Stimulated activated CD4-positive, alpha-beta T cell treated with anti-CD3 and anti-CD28 coated beads, Interleukin-1b, Interleukin-23, amount 100 ng/mL, for 4 hours (primary cell): ENCODE data around the gene FCER2.
"Not testable (repeated sequence)": the region's sequence is repeated elsewhere in the genome, so short reads cannot be mapped to it uniquely, and the experiment has no call there.

Experiments
- DNase-seq, 2 donors: peaks; one replicate each; pipeline ENCODE4 v3.0.0-alpha.2; 2020; ENCODE audit warnings: low read depth in 2 of 2

The FCER2 gene

DNA sequence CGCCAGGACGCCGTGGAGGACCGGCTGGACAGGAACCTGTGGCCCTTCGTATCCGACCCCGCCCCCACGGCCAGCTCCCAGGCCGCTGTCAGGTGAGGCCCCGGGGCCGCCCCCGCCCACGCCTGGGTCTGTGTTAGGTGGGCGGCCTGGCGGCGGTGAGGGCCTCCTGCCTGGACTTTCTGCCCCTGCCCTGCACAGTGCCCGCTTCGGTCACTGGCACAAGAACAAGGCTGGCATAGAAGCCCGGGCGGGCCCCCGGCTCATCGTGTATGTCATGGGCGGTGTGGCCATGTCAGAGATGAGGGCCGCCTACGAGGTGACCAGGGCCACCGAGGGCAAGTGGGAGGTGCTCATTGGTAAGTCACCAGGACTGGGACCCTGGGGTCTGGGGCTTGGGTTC is 54.8 kb downstream of the FCER2 start:
- DNase-seq: no peak

DNA sequence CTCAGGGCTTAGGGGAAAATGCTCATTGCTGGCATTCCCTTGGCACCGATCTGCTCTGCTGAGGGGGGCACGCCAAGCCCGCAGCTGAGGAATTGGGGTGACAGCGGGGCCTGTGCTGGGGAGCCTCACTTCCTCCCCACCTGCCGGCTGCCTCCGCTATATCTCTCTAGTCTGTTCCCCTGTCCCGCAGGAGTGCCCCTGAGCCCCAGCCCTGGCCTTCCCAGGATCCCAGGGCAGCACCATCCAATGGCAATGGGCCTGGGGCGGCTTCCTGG is 55.6 kb downstream of the FCER2 start:
- DNase-seq: no peak

DNA sequence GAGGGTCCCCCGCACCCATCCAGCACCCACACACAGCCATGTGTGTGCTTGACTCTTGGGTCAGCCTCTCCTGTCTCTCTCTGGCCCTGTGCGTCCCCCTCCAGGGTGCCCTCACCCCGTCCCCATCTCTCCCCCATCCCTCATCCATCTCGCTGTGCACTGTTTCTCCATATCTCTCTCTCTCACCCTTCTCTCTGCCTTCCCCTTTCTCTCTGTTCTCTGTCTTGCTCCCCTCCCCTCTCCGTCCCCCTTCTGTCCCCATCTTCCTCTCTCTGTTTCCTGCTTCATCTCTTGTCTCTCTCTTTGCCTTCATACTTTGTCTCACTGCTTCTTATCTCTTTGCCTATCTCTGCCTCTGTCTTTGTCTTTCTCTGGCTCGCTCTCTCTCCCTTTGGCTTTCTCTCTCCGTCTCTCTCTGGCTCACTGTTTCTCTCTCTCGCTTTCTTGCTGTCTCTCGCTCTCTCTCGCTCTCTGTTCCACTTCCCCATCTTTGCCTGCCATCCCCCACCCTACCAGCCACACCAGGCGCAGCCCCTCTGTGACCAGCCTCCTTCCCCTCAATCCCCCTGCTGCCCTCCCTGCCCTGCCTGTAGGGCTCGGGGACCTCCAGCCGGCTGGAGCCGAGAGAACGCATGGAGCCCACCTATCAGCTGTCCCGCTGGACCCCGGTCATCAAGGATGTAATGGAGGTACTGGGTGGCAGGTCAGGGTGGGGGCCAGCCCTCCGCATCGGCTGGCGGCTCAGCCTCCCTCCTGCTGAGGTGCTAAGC is 56.1 kb downstream of the FCER2 start:
- no peak for DNase-seq

DNA sequence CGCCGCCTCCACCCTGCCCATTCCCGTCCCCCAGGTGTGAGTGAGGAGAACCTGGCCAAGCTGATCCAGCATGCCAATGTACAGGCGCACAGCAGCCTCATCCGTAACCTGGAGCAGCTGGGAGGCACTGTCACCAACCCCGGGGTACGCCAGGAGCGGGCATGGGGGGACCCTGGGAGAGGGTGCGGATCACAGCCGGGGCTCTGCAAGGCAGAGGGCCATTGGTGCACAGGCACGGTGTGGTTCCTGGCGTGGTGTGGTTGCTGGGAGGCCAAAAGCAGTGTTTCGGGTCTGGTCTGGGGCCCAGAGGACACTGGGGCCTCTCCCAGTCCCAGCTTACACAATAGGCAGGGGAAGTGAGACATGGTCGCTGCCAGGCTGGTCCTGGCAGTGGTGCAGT is 56.8 kb downstream of the FCER2 start:
- no peak for DNase-seq

DNA sequence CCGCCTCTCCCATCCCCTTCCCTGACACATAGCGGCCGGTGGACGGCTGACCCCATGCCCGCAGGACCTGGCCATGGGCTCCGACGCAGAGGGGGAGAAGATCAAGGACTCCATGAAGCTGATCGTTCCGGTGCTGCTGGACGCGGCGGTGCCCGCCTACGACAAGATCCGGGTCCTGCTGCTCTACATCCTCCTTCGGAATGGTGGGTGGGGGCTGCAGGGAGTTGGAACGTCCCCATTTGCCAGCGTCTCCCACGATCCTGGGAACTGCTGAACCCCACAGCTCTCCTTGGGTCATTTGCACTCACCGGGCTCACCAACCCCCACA is 57.4 kb downstream of the FCER2 start:
- no peak for DNase-seq

DNA sequence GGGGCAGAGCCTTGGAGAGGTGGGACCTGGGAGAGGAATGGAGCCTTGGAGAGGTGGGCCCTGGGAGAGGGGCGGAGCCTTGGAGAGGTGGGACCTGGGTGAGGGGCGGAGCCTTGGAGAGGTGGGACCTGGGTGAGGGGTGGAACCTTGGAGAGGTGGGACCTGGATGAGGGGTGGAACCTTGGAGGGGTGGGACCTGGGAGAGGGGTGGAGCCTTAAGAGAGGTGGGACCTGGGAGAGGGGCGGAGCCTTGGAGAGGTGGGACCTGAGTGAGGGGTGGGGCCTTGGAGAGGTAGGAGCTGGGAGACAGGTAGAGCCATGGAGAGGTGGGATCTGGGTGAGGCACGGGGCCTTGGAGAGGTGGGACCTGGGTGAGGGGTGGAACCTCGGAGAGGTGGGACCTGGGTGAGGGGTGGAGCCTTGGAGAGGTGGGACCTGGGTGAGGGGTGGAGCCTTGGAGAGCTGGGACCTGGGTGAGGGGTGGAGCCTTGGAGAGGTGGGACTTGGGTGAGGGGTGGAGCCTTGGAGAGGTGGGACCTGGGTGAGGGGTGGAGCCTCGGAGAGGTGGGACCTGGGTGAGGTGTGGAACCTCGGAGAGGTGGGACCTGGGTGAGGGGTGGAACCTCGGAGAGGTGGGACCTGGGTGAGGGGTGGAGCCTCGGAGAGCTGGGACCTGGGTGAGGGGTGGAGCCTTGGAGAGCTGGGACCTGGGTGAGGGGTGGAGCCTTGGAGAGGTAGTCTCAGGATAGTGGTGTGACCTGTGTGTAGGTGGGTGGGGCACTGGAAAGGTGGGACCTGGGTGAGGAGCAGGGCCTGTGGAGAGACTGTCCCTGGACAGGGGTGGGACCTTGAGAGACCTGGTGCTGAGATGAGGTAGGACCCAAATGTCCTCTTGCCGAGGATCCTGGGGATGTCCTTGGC is 58.0 kb downstream of the FCER2 start:
- not testable (repeated sequence) for DNase-seq

DNA sequence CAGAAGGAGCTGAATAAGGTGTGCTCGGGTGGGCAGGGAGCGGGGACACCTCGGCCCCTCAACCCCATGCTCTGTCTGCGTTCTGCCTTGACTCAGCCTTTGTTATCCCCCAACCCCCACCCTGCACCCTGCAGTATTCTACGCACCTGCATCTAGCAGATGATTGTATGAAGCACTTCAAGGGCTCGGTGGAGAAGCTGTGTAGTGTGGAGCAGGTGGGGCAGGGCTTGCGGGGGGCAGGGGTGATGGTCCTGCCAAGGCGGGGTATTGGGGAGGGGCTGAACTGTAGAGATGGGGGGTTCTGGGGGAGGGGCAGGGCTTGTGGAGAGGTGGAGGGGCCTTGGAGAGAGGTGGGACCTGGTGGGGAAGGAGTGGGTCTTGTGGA is 58.9 kb downstream of the FCER2 start:
- no peak for DNase-seq

DNA sequence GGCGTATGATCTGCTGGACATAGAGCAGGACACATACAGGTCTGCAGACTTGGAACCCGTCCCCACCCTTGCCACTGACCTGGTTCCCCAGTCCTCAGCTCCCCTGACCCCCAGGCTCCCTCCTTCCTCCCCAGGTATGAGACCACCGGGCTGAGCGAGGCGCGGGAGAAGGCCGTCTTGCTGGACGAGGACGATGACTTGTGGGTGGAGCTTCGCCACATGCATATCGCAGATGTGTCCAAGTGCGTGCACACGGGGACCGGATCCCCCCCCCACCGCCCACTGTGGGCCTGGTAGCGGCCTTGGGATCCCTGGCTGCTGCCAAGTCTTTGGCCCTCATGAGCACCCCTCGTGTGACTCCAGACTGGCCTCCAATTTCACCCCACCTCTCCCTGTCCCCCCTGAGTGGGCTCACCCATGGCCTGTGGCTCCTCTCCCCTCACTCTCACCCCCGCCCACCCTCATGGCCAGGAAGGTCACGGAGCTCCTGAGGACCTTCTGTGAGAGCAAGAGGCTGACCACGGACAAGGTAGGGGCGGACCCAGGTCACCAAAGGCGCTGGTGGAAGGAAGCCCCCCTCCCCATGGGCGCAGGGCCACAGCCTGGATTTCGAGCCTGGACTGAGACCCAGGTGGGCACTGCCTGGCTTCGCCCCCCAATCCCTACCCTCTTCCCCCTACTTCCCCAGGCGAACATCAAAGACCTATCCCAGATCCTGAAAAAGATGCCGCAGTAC is 59.5 kb downstream of the FCER2 start:
- DNase-seq: no peak

DNA sequence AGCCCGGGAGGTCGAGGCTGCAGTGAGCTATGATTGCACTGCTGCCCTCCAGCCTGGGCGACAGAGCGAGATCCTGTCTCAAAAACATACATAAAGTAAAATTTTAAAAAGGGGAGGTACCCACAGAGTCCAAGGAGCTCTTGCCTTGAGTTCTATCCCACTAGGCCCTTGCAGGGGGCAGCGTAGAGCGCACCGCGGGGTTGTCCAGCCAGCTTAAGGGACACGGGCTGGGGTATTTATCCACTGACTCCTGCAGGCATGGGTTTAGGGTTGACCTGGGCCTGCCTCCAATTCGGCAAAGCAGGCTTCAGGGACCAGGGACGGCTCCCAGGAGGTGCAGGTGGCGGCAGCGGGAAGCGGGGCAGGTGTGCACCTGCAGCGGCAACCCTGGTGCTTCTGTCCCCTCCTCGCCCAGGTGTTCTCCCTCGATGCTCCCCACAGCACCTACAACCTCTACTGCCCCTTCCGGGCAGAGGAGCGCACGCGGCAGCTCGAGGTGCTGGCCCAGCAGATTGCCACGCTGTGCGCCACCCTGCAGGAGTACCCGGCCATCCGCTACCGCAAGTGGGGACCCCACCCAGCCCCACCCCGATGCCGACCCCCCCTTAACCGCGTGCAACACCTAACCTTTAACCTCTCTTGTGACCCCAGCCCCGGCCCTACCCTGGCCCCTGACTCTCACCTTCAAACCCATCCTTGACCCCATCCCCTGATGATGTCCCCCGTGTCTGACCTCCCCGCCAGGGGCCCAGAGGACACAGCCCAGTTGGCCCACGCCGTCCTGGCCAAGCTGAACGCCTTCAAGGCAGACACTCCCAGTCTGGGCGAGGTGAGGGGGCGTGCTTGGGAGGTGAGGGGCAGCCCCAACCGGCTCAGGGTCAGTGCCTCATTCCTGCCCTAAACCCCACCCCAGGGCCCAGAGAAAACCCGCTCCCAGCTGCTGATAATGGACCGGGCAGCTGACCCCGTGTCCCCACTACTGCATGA is 60.3 kb downstream of the FCER2 start:
- no peak for DNase-seq

DNA sequence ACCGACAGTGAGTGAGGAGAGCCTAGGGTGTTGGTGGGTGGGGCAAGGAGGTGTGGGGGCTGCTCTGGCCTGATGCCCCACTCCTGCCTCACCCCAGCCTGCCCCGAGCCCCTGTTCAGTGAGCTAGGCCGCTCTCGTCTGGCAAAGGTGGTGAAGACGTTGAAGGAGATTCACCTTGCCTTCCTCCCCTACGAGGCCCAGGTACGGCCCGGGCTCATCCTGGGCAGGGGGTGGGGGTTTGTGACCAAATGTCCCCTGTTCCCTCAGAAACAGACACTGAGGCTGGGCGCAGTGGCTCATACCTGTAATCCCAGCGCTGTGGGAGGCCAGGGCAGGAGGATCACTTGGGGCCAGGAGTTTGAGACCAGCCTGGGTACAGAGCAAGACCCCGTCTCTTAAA is 61.1 kb downstream of the FCER2 start:
- no peak for DNase-seq

DNA sequence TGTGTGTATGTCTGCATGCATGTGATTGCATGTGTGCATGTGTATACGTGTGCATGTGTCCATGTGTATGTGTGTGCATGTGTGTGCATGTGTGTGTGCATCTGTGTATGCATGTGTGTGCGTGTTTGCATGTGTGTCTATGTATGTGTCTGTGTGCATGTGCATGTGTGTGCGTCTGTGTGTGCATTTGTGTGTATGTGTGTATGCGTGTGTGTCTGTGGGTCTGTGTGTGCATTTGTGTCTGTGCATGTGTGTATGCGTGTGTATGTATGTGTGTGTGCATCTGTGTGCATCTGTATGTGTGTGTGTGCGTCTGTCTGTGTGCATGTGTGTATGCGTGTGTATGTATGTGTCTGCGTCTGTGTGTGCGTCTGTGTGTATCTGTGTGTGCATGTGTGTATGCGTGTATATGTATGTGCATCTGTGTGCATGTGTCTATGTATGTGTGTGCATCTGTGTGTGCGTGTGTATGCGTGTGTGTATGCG is 62.0 kb downstream of the FCER2 start:
- no peak for DNase-seq

DNA sequence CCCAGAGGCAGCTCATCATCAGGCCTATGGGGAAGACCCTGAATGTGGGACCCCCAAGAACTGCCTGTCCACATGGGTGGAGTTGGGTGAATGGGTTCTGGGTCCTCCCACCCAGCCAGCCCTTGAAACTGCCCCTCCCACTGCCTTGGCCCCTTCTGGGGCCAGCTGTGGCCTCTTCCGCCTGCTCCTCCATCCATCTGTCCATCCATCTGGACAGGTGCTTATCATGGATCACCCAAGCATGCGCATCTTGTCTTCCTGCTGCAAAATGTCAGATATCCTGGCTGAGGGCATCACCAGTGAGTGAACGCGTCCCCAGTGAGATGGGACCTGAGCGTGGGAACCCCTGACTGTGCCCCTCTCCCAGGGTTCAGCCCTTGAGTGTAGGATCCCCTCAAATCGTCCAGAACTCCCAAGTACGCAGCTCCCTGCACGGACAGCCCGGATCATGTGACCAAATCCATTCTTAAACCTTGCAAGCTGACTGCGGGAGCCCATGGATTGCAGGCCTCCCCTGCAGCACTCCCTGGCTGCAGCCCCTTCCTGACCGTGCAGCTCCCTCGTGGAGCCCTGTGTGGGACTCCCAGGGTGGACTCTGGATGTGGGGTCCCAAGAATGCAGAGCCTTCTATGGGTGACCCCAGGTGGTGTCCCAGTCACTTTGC is 63.0 kb downstream of the FCER2 start:
- no peak for DNase-seq
